Measurements from ENCODE around the gene JARID2. TPM values are rescaled to one million over a fixed set of nuclear protein-coding genes. Genes with fewer than 3 reads are reported as not detected.

Gene JARID2
- total and polyA plus RNA-seq, 4 donors: 1.4 to 12.3 (median 3.4) TPM

DNA sequence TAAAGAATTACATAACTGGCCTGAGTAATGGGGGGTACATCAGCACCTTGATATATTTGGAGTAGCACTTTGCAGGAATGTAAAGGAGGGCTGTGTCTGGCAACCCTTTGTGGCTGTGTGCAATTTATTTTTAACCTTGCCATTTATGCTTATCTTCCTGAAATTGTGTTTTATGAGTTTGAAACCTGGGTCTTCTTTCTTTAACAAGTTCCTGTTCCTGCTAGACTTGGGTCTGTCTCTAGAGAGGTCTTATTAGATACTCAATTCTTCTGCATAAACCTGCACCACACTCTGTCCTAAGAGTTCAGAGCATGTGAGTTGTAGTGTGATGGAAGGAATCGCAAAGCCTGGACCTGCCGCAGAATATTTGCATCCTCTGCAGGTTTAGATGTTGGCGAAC lies 181.0 kb downstream of the JARID2 start:
- DNase-seq (ENCODE audit: low spot score): no peak
- Histone ChIP-seq H3K27me3 (ENCODE audit: control insufficient read depth in 4 of 4, insufficient read depth in 4 of 4, low read length in 3 of 4) (no peaks in the 10 kb centered on the region), H3K36me3 (ENCODE audit: control insufficient read depth in 4 of 4, insufficient read depth in 3 of 4, low read depth in 1 of 4, low read length in 3 of 4) (no peaks in the 10 kb centered on the region), H3K4me3 (ENCODE audit: low read depth in 1 of 3, low read length in 3 of 3) (no peak overlapping the region), H3K9ac (ENCODE audit: low read depth in 1 of 2, low read length in 2 of 2) (no peak overlapping the region), H3K4me1 (ENCODE audit: control insufficient read depth in 4 of 4, insufficient read depth in 4 of 4, low read length in 3 of 4) (peaks cover 3 to 18% (median 8%) of the 10 kb centered on the region in 4 donors), H3K9me3 (ENCODE audit: control insufficient read depth in 4 of 4, low read length in 3 of 4) (no peaks in the 10 kb centered on the region), H3K27ac (ENCODE audit: low read depth in 1 of 2, low read length in 2 of 2) (no peak overlapping the region)
- no peak for TF ChIP-seq ATF3 (IDR thresholded peaks at IDR 0.05)
- TF ChIP-seq GABPA (IDR thresholded peaks at IDR 0.05 in 1 of 2, conservative IDR thresholded peaks at IDR 0.05 in 1 of 2): no peak
- no peak for TF ChIP-seq RXRA (IDR thresholded peaks at IDR 0.05)
- TF ChIP-seq FOXA1 (IDR thresholded peaks at IDR 0.05): no peak
- no peak for TF ChIP-seq TAF1 (conservative IDR thresholded peaks at IDR 0.05)
- no peak for TF ChIP-seq HNF4G (IDR thresholded peaks at IDR 0.05)
- no peak for TF ChIP-seq MAX (IDR thresholded peaks at IDR 0.05)
- no peak for TF ChIP-seq CTCF (IDR thresholded peaks at IDR 0.05; ENCODE audit: low read depth, low read length, missing input control)
- TF ChIP-seq HNF4A (conservative IDR thresholded peaks at IDR 0.05): no peak
- TF ChIP-seq YY1 (IDR thresholded peaks at IDR 0.05): no peak
- no peak for TF ChIP-seq EGR1 (IDR thresholded peaks at IDR 0.05; ENCODE audit: low read depth in 2 of 2)
- TF ChIP-seq FOXA2 (IDR thresholded peaks at IDR 0.05): no peak
- TF ChIP-seq JUND (IDR thresholded peaks at IDR 0.05): no peak
- no peak for TF ChIP-seq ZBTB33 (IDR thresholded peaks at IDR 0.05)
- TF ChIP-seq SP1 (IDR thresholded peaks at IDR 0.05): no peak
- TF ChIP-seq RAD21 (IDR thresholded peaks at IDR 0.05): no peak
- TF ChIP-seq, protein P1, sequence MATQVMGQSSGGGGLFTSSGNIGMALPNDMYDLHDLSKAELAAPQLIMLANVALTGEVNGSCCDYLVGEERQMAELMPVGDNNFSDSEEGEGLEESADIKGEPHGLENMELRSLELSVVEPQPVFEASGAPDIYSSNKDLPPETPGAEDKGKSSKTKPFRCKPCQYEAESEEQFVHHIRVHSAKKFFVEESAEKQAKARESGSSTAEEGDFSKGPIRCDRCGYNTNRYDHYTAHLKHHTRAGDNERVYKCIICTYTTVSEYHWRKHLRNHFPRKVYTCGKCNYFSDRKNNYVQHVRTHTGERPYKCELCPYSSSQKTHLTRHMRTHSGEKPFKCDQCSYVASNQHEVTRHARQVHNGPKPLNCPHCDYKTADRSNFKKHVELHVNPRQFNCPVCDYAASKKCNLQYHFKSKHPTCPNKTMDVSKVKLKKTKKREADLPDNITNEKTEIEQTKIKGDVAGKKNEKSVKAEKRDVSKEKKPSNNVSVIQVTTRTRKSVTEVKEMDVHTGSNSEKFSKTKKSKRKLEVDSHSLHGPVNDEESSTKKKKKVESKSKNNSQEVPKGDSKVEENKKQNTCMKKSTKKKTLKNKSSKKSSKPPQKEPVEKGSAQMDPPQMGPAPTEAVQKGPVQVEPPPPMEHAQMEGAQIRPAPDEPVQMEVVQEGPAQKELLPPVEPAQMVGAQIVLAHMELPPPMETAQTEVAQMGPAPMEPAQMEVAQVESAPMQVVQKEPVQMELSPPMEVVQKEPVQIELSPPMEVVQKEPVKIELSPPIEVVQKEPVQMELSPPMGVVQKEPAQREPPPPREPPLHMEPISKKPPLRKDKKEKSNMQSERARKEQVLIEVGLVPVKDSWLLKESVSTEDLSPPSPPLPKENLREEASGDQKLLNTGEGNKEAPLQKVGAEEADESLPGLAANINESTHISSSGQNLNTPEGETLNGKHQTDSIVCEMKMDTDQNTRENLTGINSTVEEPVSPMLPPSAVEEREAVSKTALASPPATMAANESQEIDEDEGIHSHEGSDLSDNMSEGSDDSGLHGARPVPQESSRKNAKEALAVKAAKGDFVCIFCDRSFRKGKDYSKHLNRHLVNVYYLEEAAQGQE (IDR thresholded peaks at IDR 0.05): no peak
- WGBS: 87% methylated on average over 3 of the region's 3 CpGs

Data from liver (tissue), 9 donors.